Measurements from ENCODE around the gene SASH3.

DNA sequence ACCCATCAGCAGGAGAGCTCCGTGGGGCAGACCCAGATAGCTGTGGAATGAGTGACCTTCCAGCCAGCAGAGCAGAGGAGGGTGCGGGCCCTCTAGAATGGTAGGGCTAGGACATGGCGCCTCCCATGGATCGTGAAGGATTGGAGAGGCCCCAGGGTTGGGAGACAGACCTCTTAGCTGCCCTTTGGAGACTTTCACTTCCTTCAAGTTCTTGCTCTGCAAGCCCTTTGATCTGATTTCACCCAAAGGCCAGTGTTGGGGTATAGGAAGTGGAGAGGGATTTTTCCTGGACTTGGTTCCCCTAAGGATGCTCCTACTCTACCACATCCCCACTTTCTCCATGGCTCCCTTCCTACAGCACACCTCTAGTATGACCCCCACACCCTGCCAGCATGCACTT lies 3.0 kb downstream of the SASH3 start:
- no peak for TF ChIP-seq POLR2A (IDR thresholded peaks at IDR 0.05)
- TF ChIP-seq, protein P1, sequence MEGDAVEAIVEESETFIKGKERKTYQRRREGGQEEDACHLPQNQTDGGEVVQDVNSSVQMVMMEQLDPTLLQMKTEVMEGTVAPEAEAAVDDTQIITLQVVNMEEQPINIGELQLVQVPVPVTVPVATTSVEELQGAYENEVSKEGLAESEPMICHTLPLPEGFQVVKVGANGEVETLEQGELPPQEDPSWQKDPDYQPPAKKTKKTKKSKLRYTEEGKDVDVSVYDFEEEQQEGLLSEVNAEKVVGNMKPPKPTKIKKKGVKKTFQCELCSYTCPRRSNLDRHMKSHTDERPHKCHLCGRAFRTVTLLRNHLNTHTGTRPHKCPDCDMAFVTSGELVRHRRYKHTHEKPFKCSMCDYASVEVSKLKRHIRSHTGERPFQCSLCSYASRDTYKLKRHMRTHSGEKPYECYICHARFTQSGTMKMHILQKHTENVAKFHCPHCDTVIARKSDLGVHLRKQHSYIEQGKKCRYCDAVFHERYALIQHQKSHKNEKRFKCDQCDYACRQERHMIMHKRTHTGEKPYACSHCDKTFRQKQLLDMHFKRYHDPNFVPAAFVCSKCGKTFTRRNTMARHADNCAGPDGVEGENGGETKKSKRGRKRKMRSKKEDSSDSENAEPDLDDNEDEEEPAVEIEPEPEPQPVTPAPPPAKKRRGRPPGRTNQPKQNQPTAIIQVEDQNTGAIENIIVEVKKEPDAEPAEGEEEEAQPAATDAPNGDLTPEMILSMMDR (IDR thresholded peaks at IDR 0.05) = no peak

Data from vagina (tissue), 2 donors.